GM12891 (cell line): ENCODE data around the gene DYRK4.

Source experiments
- POLR2A ChIP-seq: IDR thresholded peaks from 2 replicates; pipeline ENCODE4 v1.6.1; 2011; ENCODE audit warnings: low read depth, low read length, control low read depth
- TAF1 ChIP-seq: IDR thresholded peaks from 2 replicates; pipeline ENCODE4 v1.6.1; 2011; ENCODE audit warnings: low read depth, low read length, control low read depth

- TF ChIP-seq POLR2A (no peak), TAF1 (no peak)
Observed at GRCh38 chr12:4572680-4573079, 10.7 kb downstream of the DYRK4 start.
